SK-N-SH treated with all-trans-retinoic acid at 6 μM for 48 hours (cell line): ENCODE results near the gene GCGR.
A peak's percentile ranks its signal among the peaks of the same experiment; 100 is the strongest.

Experiments
- ATAC-seq: fragments of 200-7000 bp; cut with Tn5 transposase; 3 replicates; pipeline ENCODE4 v1.9.1; 2020; ENCODE audit warnings: mild to moderate bottlenecking, moderate library complexity
- ARNTL ChIP-seq: fragments of 450-650 bp; formaldehyde crosslinking; IDR thresholded peaks from 2 replicates; pipeline ENCODE4 v1.5.0; 2020; ENCODE audit warnings: low read depth, mild to moderate bottlenecking, moderate library complexity, borderline replicate concordance
- BACH2 ChIP-seq: fragments of 250-450 bp; sonication (Bioruptor Pico); IDR thresholded peaks from 2 replicates; pipeline ENCODE4 v1.9.0; 2021; ENCODE audit warnings: mild to moderate bottlenecking, borderline replicate concordance
- GLIS3 ChIP-seq: fragments of 250-450 bp; sonication (Bioruptor Pico); IDR thresholded peaks from 2 replicates; pipeline ENCODE4 v1.5.0; 2020; ENCODE audit warnings: mild to moderate bottlenecking, moderate library complexity
- ISL1 ChIP-seq: fragments of 250-450 bp; sonication (Bioruptor Pico); IDR thresholded peaks from 2 replicates; pipeline ENCODE4 v2.1.2; 2022; ENCODE audit warnings: mild to moderate bottlenecking, moderate library complexity
- OSR1 ChIP-seq: fragments of 250-450 bp; sonication (Bioruptor Pico); IDR thresholded peaks from 2 replicates; pipeline ENCODE4 v1.8.0; 2022; ENCODE audit warnings: moderate library complexity, mild to moderate bottlenecking, inconsistent platforms
- RARB ChIP-seq: fragments of 250-450 bp; sonication (Bioruptor Pico); IDR thresholded peaks from 2 replicates; pipeline ENCODE4 v1.8.0; 2021; ENCODE audit warnings: mild to moderate bottlenecking, moderate library complexity
- SNAI2 ChIP-seq: fragments of 250-450 bp; sonication (Bioruptor Pico); IDR thresholded peaks from 2 replicates; pipeline ENCODE4 v1.5.0; 2020; ENCODE audit warnings: mild to moderate bottlenecking, moderate library complexity
- TCF4 ChIP-seq: fragments of 250-450 bp; sonication (Bioruptor Pico); IDR thresholded peaks from 2 replicates; pipeline ENCODE4 v1.8.0; 2021; ENCODE audit warnings: mild to moderate bottlenecking, moderate library complexity, borderline replicate concordance
- TOX ChIP-seq: fragments of 250-450 bp; sonication (Bioruptor Pico); IDR thresholded peaks from 2 replicates; pipeline ENCODE4 v1.8.0; 2021; ENCODE audit warnings: mild to moderate bottlenecking, moderate library complexity, borderline replicate concordance
- ZC3H10 ChIP-seq: fragments of 250-450 bp; sonication (Bioruptor Pico); IDR thresholded peaks from 2 replicates; pipeline ENCODE4 v1.5.1; 2021; ENCODE audit warnings: mild to moderate bottlenecking, moderate library complexity
- ZFP3 ChIP-seq: fragments of 250-450 bp; sonication (Bioruptor Pico); IDR thresholded peaks from 2 replicates; pipeline ENCODE4 v1.5.0; 2020; ENCODE audit warnings: mild to moderate bottlenecking, moderate library complexity
- ZNF70 ChIP-seq: fragments of 450-650 bp; formaldehyde crosslinking; IDR thresholded peaks from 2 replicates; pipeline ENCODE4 v1.5.0; 2020; ENCODE audit warnings: mild to moderate bottlenecking, moderate library complexity
- ZNF8 ChIP-seq: fragments of 450-650 bp; formaldehyde crosslinking; IDR thresholded peaks from 2 replicates; pipeline ENCODE4 v1.5.0; 2020; ENCODE audit warnings: mild to moderate bottlenecking, moderate library complexity
- TF ChIP-seq, protein P1 (sequence below): fragments of 250-450 bp; sonication (Bioruptor Pico); IDR thresholded peaks from 2 replicates; pipeline ENCODE4 v1.5.1; 2021; ENCODE audit warnings: mild to moderate bottlenecking, moderate library complexity
- TF ChIP-seq, protein P2 (sequence below): fragments of 250-450 bp; sonication (Bioruptor Pico); IDR thresholded peaks from 2 replicates; pipeline ENCODE4 v1.8.0; 2020; ENCODE audit warnings: mild to moderate bottlenecking, moderate library complexity, borderline replicate concordance
- TF ChIP-seq, protein P3 (sequence below): fragments of 250-450 bp; sonication (Bioruptor Pico); IDR thresholded peaks from 2 replicates; pipeline ENCODE4 v1.5.0; 2020; ENCODE audit warnings: mild to moderate bottlenecking, moderate library complexity
- TF ChIP-seq, protein P4 (sequence below): fragments of 250-450 bp; sonication (Bioruptor Pico); IDR thresholded peaks from 2 replicates; pipeline ENCODE4 v1.8.0; 2021; ENCODE audit warnings: low read depth, mild to moderate bottlenecking, moderate library complexity, borderline replicate concordance
- TF ChIP-seq, protein P5 (sequence below): fragments of 250-450 bp; sonication (Bioruptor Pico); IDR thresholded peaks from 2 replicates; pipeline ENCODE4 v1.5.1; 2020; ENCODE audit warnings: low read depth, mild to moderate bottlenecking, moderate library complexity

GCGR gene

DNA sequence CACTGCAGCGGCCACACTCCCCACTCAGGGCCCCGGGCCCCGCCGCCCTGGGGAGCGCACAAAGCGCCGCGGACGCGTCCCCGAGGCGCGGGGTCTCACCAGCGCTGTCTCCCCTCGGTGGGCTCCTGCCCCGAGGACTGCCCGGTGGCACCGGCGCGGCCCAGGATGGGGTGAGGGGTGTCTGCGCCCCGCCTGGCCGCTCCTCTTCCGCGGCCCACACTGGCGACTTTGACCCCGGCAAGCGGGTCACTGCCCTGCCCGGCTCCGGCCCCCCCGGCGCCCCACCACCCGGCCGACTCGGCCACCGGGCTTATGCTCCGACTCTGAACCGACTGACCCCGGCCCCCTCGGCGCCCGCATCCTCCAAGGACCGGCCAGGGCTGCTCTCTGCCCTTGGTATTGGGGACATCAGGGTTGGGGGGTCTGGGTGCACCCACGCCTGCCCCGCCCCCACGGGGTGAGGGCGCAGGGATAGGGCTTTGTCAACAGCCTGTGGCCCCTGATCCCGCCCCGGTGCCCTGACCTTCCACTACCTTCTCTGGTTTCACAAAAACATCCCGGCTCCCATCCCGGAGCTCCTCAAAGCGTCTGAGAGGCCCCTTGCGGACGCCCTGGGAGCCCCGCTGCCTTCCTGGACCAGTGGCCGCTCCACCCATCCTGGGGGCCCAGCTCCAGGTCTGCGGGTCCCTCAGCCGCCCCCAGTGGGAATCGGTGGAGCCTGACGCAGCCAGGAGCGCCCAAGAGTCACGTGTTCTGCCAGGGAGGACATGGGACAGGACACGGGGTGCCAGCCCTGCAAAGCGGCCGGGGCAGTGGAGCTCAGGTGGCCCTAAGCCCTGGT is 829 bp downstream of the GCGR start:
- ATAC-seq = no peak
- TF ChIP-seq ZFP3 (CRISPR knock-in tag) (no peak), ZNF8 (CRISPR knock-in tag) (no peak), OSR1 (no peak), TCF4 (CRISPR knock-in tag) (no peak), GLIS3 (CRISPR knock-in tag) (no peak), TOX (CRISPR knock-in tag) (no peak), BACH2 (CRISPR knock-in tag) (no peak), SNAI2 (CRISPR knock-in tag) (no peak), RARB (no peak), ISL1 (CRISPR knock-in tag) (no peak)
- TF ChIP-seq, protein P1, sequence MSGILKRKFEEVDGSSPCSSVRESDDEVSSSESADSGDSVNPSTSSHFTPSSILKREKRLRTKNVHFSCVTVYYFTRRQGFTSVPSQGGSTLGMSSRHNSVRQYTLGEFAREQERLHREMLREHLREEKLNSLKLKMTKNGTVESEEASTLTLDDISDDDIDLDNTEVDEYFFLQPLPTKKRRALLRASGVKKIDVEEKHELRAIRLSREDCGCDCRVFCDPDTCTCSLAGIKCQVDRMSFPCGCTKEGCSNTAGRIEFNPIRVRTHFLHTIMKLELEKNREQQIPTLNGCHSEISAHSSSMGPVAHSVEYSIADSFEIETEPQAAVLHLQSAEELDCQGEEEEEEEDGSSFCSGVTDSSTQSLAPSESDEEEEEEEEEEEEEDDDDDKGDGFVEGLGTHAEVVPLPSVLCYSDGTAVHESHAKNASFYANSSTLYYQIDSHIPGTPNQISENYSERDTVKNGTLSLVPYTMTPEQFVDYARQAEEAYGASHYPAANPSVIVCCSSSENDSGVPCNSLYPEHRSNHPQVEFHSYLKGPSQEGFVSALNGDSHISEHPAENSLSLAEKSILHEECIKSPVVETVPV = no peak
- TF ChIP-seq, protein P2, sequence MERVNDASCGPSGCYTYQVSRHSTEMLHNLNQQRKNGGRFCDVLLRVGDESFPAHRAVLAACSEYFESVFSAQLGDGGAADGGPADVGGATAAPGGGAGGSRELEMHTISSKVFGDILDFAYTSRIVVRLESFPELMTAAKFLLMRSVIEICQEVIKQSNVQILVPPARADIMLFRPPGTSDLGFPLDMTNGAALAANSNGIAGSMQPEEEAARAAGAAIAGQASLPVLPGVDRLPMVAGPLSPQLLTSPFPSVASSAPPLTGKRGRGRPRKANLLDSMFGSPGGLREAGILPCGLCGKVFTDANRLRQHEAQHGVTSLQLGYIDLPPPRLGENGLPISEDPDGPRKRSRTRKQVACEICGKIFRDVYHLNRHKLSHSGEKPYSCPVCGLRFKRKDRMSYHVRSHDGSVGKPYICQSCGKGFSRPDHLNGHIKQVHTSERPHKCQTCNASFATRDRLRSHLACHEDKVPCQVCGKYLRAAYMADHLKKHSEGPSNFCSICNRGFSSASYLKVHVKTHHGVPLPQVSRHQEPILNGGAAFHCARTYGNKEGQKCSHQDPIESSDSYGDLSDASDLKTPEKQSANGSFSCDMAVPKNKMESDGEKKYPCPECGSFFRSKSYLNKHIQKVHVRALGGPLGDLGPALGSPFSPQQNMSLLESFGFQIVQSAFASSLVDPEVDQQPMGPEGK (CRISPR knock-in tag) = no peak
- TF ChIP-seq, protein P3, sequence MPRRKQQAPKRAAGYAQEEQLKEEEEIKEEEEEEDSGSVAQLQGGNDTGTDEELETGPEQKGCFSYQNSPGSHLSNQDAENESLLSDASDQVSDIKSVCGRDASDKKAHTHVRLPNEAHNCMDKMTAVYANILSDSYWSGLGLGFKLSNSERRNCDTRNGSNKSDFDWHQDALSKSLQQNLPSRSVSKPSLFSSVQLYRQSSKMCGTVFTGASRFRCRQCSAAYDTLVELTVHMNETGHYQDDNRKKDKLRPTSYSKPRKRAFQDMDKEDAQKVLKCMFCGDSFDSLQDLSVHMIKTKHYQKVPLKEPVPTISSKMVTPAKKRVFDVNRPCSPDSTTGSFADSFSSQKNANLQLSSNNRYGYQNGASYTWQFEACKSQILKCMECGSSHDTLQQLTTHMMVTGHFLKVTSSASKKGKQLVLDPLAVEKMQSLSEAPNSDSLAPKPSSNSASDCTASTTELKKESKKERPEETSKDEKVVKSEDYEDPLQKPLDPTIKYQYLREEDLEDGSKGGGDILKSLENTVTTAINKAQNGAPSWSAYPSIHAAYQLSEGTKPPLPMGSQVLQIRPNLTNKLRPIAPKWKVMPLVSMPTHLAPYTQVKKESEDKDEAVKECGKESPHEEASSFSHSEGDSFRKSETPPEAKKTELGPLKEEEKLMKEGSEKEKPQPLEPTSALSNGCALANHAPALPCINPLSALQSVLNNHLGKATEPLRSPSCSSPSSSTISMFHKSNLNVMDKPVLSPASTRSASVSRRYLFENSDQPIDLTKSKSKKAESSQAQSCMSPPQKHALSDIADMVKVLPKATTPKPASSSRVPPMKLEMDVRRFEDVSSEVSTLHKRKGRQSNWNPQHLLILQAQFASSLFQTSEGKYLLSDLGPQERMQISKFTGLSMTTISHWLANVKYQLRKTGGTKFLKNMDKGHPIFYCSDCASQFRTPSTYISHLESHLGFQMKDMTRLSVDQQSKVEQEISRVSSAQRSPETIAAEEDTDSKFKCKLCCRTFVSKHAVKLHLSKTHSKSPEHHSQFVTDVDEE (CRISPR knock-in tag) = no peak

DNA sequence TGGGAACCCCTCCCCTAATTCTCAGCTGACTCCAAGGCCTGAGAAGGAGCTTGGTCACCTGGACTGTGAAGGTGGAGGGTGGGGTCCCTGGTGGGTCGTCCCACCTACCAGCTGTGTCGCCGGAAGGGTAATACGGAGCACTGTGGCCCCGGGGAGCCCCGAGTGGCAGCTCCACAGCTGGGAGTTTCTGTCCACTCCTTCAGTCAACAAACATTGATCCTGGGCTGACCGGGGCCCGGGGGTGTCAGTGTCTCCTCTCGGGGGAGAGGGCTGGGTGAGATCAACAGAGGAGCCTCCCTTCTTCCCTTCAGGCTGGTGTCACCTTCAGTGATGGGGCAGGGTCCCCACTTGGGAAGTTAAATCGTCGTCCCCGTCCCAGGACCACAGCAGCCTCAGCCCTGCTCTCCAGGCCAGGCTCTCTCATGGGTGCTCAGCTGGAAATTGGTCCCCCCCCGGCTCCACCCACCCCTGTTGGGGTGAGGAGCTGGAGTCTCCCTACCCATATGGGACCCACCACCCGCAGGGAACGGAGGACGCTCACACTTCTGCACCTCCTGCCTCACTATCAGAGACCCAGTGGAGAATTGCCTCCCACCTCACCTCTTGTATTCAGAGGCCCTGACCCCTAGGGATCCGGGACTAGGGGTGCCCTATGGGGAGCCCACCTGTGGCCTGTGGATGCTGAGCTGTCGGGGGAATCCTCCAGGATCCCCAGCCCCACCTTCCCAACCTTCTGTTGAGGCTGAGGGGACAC is 1.9 kb downstream of the GCGR start:
- no peak; the same call in 2 of the 3 replicates for ATAC-seq

DNA sequence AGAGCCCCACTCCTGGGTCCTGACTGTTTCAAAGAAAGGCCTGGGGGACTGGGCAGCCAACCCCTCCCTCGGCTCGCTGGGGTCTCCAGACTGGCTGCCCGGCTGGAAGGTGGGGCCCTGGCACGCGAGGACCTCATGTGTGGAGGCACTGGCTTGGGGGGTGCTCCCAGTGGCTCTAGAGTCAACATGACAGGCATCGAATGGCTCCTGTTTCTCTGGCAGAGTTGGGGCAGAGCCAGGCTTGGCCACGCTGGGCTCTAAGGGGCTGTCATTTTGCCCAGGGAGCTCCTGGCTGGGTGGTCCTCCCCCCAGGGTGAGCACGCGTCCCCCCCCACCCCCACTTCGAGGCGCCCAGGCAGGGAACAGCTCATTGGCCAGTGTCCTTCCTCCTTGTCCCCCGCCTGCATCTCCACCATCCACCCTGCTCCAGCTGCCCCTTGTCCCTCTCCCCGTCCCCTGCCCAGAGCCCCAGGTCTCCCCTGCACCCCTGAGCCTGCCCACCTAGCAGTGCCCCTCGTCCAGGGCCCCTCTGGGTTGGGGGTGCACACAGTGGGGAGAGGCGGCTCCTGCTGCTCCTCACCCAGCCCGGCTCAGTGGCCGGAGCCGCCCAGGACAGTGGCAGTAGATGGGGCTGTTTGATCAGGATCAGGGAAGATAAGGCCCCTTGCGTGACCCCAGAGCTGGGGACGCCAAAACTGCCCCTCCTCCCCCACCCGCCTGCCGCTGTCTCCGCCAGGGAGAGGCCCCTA is 2.7 kb downstream of the GCGR start:
- peak; percentile 14 for ATAC-seq

More for the DNA sequence above, 1.9 kb downstream of the GCGR start:
- no peak for TF ChIP-seq ZC3H10 (CRISPR knock-in tag)

More for the DNA sequence above, 2.7 kb downstream of the GCGR start:
- TF ChIP-seq GLIS3 (CRISPR knock-in tag) (no peak), ZNF70 (CRISPR knock-in tag) (no peak), ARNTL (CRISPR knock-in tag) (no peak), ZNF8 (CRISPR knock-in tag) (no peak), OSR1 (no peak)
- TF ChIP-seq, protein P4, sequence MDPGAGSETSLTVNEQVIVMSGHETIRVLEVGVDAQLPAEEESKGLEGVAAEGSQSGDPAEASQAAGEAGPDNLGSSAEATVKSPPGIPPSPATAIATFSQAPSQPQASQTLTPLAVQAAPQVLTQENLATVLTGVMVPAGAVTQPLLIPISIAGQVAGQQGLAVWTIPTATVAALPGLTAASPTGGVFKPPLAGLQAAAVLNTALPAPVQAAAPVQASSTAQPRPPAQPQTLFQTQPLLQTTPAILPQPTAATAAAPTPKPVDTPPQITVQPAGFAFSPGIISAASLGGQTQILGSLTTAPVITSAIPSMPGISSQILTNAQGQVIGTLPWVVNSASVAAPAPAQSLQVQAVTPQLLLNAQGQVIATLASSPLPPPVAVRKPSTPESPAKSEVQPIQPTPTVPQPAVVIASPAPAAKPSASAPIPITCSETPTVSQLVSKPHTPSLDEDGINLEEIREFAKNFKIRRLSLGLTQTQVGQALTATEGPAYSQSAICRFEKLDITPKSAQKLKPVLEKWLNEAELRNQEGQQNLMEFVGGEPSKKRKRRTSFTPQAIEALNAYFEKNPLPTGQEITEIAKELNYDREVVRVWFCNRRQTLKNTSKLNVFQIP = no peak
- TF ChIP-seq, protein P5, sequence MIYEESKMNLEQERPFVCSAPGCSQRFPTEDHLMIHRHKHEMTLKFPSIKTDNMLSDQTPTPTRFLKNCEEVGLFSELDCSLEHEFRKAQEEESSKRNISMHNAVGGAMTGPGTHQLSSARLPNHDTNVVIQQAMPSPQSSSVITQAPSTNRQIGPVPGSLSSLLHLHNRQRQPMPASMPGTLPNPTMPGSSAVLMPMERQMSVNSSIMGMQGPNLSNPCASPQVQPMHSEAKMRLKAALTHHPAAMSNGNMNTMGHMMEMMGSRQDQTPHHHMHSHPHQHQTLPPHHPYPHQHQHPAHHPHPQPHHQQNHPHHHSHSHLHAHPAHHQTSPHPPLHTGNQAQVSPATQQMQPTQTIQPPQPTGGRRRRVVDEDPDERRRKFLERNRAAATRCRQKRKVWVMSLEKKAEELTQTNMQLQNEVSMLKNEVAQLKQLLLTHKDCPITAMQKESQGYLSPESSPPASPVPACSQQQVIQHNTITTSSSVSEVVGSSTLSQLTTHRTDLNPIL (CRISPR knock-in tag) = no peak
- TF ChIP-seq, all 23 proteins: peak for 0
